Hippocampal formation (tissue), 2 donors: ENCODE data around the gene ALPG.
"Not testable (repeated sequence)": the region's sequence is repeated elsewhere in the genome, so short reads cannot be mapped to it uniquely, and the experiment has no call there.

Experiments used
- DNase-seq, 2 donors: peaks; one replicate each; lab custom pipeline; 2025; lab: John Stamatoyannopoulos, UW

The ALPG gene

GRCh38 chr2:232396683-232397082 lies 10.0 kb upstream of the ALPG start:
- no peak for DNase-seq

- no peak for DNase-seq
Measured at GRCh38 chr2:232398293-232399034, 8.2 kb upstream of the ALPG start.

GRCh38 chr2:232400256-232401015 lies 6.2 kb upstream of the ALPG start:
- no peak for DNase-seq

GRCh38 chr2:232402518-232402917 lies 4.1 kb upstream of the ALPG start:
- no peak for DNase-seq

- DNase-seq = no peak
Measured at GRCh38 chr2:232405943-232406510, 617 bp upstream of the ALPG start.

GRCh38 chr2:232407428-232408150 lies 945 bp downstream of the ALPG start:
- not testable (repeated sequence) for DNase-seq

GRCh38 chr2:232408269-232408668 lies 1.6 kb downstream of the ALPG start:
- DNase-seq = not testable (repeated sequence)

- DNase-seq = not testable (repeated sequence)
Measured at GRCh38 chr2:232409617-232410016, 3.0 kb downstream of the ALPG start.

GRCh38 chr2:232410238-232410900 lies 3.7 kb downstream of the ALPG start:
- DNase-seq = no peak

GRCh38 chr2:232411901-232412629 lies 5.4 kb downstream of the ALPG start:
- DNase-seq = no peak

GRCh38 chr2:232412986-232413385 lies 6.3 kb downstream of the ALPG start:
- DNase-seq = no peak

GRCh38 chr2:232415138-232415690 lies 8.6 kb downstream of the ALPG start:
- no peak for DNase-seq

GRCh38 chr2:232415736-232416520 lies 9.3 kb downstream of the ALPG start:
- DNase-seq = no peak

- DNase-seq = no peak
Measured at GRCh38 chr2:232416521-232417470, 10.2 kb downstream of the ALPG start.

GRCh38 chr2:232417489-232417888 lies 10.8 kb downstream of the ALPG start:
- DNase-seq = no peak

- DNase-seq = no peak
Measured at GRCh38 chr2:232418056-232418455, 11.4 kb downstream of the ALPG start.

GRCh38 chr2:232418466-232419244 lies 12.0 kb downstream of the ALPG start:
- no peak for DNase-seq
